Activated CD4-positive, alpha-beta T cell treated with anti-CD3 and anti-CD28 coated beads, Interleukin-2, Interleukin-6, amounts not matched to agents 100 ng/mL and 50 ng/mL, durations not matched to agents 16 hours and 8 hours (primary cell): Measurements from ENCODE around the gene NEK6.

Source experiments
- DNase-seq: peaks from one replicate; pipeline ENCODE4 v3.0.0-alpha.2; 2020

Gene NEK6

GRCh38 chr9:124257844-124258606, at the start of gene NEK6:
Gene NEK6, plus strand, starts transcription at chr9:124257949. Its CDS starts 44,016 bp downstream, at chr9:124301965.
- peak; percentile 34 for DNase-seq

- peak; percentile 81 for DNase-seq
Measured at GRCh38 chr9:124208571-124208970, 49.2 kb upstream of the NEK6 start.

- no peak for DNase-seq
Measured at GRCh38 chr9:124209279-124209678, 48.5 kb upstream of the NEK6 start.

GRCh38 chr9:124209774-124210173, 48.0 kb upstream of the NEK6 start:
- no peak for DNase-seq

- DNase-seq = peak; percentile 55
Measured at GRCh38 chr9:124210697-124211096, 47.1 kb upstream of the NEK6 start.

GRCh38 chr9:124212381-124213050, 45.2 kb upstream of the NEK6 start:
- no peak for DNase-seq

- no peak for DNase-seq
Measured at GRCh38 chr9:124213396-124213795, 44.4 kb upstream of the NEK6 start.

GRCh38 chr9:124214116-124214515, 43.6 kb upstream of the NEK6 start:
- no peak for DNase-seq

GRCh38 chr9:124214596-124215367, 43.0 kb upstream of the NEK6 start:
- DNase-seq = no peak

GRCh38 chr9:124215368-124215910, 42.3 kb upstream of the NEK6 start:
- DNase-seq = no peak

GRCh38 chr9:124215956-124216355, 41.8 kb upstream of the NEK6 start:
- no peak for DNase-seq

GRCh38 chr9:124216474-124217176, 41.1 kb upstream of the NEK6 start:
- peak; percentile 87 for DNase-seq

GRCh38 chr9:124217836-124218437, 39.8 kb upstream of the NEK6 start:
- peak; percentile 34 for DNase-seq

GRCh38 chr9:124218438-124218982, 39.2 kb upstream of the NEK6 start:
- peak; percentile 72 for DNase-seq

GRCh38 chr9:124218987-124219461, 38.7 kb upstream of the NEK6 start:
- no peak for DNase-seq

- DNase-seq = no peak
Measured at GRCh38 chr9:124220946-124221451, 36.8 kb upstream of the NEK6 start.

GRCh38 chr9:124221676-124222075, 36.1 kb upstream of the NEK6 start:
- no peak for DNase-seq

GRCh38 chr9:124222109-124222508, 35.6 kb upstream of the NEK6 start:
- DNase-seq = no peak

- no peak for DNase-seq
Measured at GRCh38 chr9:124222918-124223720, 34.6 kb upstream of the NEK6 start.

GRCh38 chr9:124225945-124226344, 31.8 kb upstream of the NEK6 start:
- DNase-seq = no peak

- DNase-seq = no peak
Measured at GRCh38 chr9:124228516-124228915, 29.2 kb upstream of the NEK6 start.
